Measurements from ENCODE around the gene OGT. TPM values are rescaled to one million over a fixed set of nuclear protein-coding genes. Genes with fewer than 3 reads are reported as not detected.

Gene OGT
- total RNA-seq, 2 donors from 2014 or later: 50.8 to 54.0 TPM

DNA sequence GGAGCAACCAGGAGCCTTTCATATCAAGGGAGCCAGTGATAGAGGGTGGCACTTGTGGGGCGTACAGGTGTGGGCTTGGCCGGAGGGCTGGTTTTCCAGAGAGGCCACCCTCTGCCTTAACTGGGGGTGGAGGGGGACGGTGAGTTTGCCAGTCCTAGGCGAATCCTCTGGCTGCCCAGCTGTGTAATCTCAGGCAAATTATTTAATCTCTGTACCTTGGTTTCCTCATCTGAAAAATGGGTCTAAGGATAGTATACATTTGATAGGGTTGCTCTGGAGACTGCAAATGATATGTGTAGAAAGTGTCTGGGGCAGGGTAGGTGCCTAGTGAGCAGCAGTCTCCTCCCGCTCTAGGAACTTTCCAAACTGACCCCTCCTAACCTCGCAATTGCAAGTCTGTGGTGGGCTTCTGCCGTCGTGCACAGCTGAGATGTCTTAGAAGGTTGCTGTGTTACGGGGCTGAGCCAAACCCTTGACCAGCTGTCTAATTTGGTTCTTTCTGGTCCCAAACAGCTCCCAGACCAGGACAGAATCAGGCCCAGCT is 89.2 kb downstream of the OGT start:
- TF ChIP-seq CTCF (IDR thresholded peaks at IDR 0.05): no peak
- H3K4me1 ChIP-seq: peaks cover 0 to 19% of the 10 kb centered on the region in 2 donors
- no peaks in the 10 kb centered on the region for H3K36me3 ChIP-seq
- no peaks in the 10 kb centered on the region for H3K27me3 ChIP-seq
- H3K27ac ChIP-seq: peak overlapping the region; percentile 46 to 69
- H3K9me3 ChIP-seq: no peaks in the 10 kb centered on the region
- no peak for DNase-seq (ENCODE audit: low spot score)
- no peak overlapping the region for H3K4me3 ChIP-seq

DNA sequence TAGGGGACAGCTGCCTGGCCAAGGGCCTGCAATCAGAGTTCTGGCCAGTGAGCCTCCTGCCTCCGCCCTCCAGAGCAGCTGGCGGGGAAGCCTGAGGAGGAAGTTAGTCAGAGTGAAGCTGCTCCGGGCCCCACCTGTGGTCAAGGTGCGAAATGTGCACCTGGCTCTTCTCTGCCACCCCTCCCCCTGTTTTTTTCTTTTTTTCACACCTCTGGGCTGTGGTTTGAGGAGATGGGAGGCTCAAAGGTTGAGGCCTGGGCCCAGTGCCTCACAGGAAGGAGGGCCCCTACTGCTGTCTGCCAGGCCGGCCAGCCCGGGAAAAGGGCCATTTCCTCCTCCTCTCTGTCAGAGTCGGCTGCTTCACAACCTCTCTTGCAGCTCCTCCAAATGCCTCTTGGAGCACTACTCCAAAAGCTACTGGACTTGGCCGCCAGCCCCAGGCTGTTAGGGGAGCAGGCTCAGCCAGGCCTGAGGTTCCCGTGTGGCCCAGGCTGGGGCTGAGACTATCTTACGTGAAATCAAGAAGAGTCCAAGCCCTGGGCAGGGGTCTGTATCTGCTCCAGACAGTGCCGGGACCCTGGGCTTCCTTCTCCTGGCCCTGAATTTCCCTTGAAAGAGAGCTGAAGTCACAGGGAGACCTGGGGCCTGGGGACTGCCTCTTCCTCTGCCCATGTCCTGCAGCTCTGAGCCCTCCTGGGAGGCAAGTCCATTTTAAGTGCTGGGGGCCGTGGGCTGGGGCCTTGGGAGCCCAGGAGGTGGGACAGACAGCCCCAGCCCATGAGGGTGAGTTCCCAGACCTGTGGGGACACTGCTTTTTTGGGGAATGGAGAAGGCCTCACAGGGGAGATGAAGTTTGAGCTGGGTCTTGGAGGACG is 89.9 kb downstream of the OGT start:
- H3K36me3 ChIP-seq: no peaks in the 10 kb centered on the region
- peak; percentile 74 for DNase-seq (ENCODE audit: low spot score)
- H3K9me3 ChIP-seq: no peaks in the 10 kb centered on the region
- H3K27ac ChIP-seq: peak overlapping the region; percentile 46 to 69
- no peak overlapping the region for H3K4me3 ChIP-seq
- TF ChIP-seq CTCF (IDR thresholded peaks at IDR 0.05): peak; percentile 9 to 24
- peaks cover 0 to 19% of the 10 kb centered on the region in 2 donors for H3K4me1 ChIP-seq
- no peaks in the 10 kb centered on the region for H3K27me3 ChIP-seq

DNA sequence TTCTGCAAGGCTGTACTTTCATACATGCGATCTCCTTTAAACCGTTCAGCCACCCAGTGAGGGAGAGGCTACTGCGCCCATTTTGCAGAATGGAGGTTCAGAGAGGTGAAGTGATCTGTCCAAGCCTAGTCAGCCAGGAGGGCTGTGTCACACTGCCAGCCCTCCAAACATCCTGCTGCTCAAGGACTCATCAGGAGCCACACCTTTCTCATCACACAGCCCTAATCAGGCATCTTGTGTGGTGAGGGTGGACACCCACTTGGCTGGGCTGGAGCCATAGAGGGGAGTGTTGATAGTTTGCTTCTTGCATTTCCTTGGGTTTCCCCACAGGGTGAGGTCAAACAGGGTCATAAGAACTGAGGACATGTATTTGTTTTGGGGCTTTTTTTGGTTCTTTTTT is 90.8 kb downstream of the OGT start:
- peaks cover 0 to 19% of the 10 kb centered on the region in 2 donors for H3K4me1 ChIP-seq
- H3K27me3 ChIP-seq: no peaks in the 10 kb centered on the region
- H3K9me3 ChIP-seq: no peaks in the 10 kb centered on the region
- H3K4me3 ChIP-seq: no peak overlapping the region
- DNase-seq (ENCODE audit: low spot score): no peak
- no peak overlapping the region for H3K27ac ChIP-seq
- TF ChIP-seq CTCF (IDR thresholded peaks at IDR 0.05): no peak
- H3K36me3 ChIP-seq: no peaks in the 10 kb centered on the region

- H3K4me1 ChIP-seq: peaks cover 0 to 19% of the 10 kb centered on the region in 2 donors
- no peak for TF ChIP-seq CTCF (IDR thresholded peaks at IDR 0.05)
- H3K9me3 ChIP-seq: no peaks in the 10 kb centered on the region
- H3K27ac ChIP-seq: no peak overlapping the region
- no peak overlapping the region for H3K4me3 ChIP-seq
- DNase-seq (ENCODE audit: low spot score): no peak
- H3K27me3 ChIP-seq: no peaks in the 10 kb centered on the region
- H3K36me3 ChIP-seq: no peaks in the 10 kb centered on the region
Observed at GRCh38 chrX:71625471-71625870, 92.6 kb downstream of the OGT start.

Other genes starting within 250 kb of the OGT start
- gene NONO, start 249.5 kb upstream of the OGT start, total RNA-seq: 100 to 1,000 TPM; 110 to 120 TPM
- 100 to 1,000 TPM; 102 to 172 TPM for gene ITGB1BP2, start 231.4 kb upstream of the OGT start, total RNA-seq
- 10 to 100 TPM; 17.9 to 19.1 TPM for gene TAF1, start 166.7 kb upstream of the OGT start, total RNA-seq
- 1 to 10 TPM in 1 of 2 donors, under 1 TPM in 1; 0.48 to 3.0 TPM for gene GCNA, start 45.3 kb downstream of the OGT start, total RNA-seq
- gene CXCR3, start 85.4 kb downstream of the OGT start, total RNA-seq: under 1 TPM in 1 of 2 donors, not detected in 1; 0.20 TPM
- gene CXorf49, start 185.2 kb downstream of the OGT start, total RNA-seq: not detected
- not detected for gene CXorf49B, start 230.2 kb downstream of the OGT start, total RNA-seq

Measured in right atrium auricular region (tissue), 2 donors.